GM18907 (cell line): ENCODE data around the gene OR1L8.

Source experiments
- ATAC-seq: cut with Tn5 transposase; IDR thresholded peaks from one replicate; pipeline ENCODE4 v1.9.1; 2021; ENCODE audit warnings: mild to moderate bottlenecking, moderate library complexity; ENCODE audit not compliant: unreplicated experiment

Gene OR1L8

DNA sequence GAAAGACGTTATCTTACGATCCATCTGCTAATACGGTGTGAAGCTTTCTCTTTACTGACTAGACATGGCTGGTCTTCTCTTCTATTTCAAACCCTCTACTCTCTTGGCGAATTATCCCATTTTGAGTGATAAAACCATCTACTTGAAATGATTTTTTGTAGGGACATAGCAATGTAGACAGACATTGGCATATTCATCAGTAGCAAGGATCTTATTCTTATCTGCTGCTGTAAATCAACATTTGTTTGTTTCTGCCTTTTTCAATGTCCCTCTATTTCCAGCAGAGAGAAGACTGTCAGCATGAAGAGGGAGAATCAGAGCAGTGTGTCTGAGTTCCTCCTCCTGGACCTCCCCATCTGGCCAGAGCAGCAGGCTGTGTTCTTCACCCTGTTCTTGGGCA is 64.3 kb downstream of the OR1L8 start, which contains the start of gene OR1J4:
Gene OR1J4 (plus strand): TSS at position 301 of the 400 bp plus-strand sequence. CDS start 0 bp downstream, at position 301.
- no peak for ATAC-seq

DNA sequence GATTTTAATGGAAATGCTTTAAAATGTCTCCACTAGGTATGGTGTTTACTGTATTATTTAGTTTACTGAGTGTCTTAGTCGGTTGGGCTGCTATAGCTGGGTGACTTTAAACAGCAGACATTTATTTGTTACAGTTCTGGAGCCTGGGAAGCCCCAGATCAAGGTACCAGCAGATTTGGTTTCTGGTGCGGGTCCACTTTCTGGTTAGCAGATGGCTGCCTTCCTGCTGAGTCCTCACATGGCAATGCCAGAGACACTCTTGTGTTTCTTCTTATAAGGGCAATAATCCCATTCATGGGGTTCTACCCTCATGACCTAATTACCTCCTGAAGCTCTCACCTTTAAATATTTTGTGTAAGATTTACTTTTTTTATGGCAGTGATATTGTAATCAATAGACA is 65.0 kb downstream of the OR1L8 start:
- no peak for ATAC-seq
